HCT116 (cell line): ENCODE measurements around the gene CASK. TPM values are rescaled to one million over a fixed set of nuclear protein-coding genes. Genes with fewer than 3 reads are reported as not detected.

Experiments used
- ATAC-seq: fragments of 200-7000 bp; cut with Tn5 transposase; 2 replicates; pipeline ENCODE4 v1.9.1; 2020; ENCODE audit warnings: mild to moderate bottlenecking, moderate library complexity
- BruUV-seq: library from RNA; stranded (reverse); fragments of 400-500 nt; replicated peaks from 2 replicates; lab custom pipeline; 2021; lab: Mats Ljungman, UMichigan
- CTCF ChIA-PET: fragments of 300-600 bp; sonication (Branson Sonifier 250); formaldehyde crosslinking; loops from one replicate; lab custom pipeline; 2021; ENCODE audit warnings: antibody characterized with exemption; lab: Charles Lee
- POLR2A ChIA-PET: fragments of 300-600, 350-600 bp; sonication (Branson Sonifier 250); formaldehyde crosslinking; loops from one replicate; lab custom pipeline; 2021; ENCODE audit warnings: antibody characterized with exemption; lab: Charles Lee
- RAD21 ChIA-PET, 2 experiments: fragments of 300-600 bp; sonication (Branson Sonifier 250); formaldehyde crosslinking; loops; one replicate each; lab custom pipeline; 2023; ENCODE audit warnings: low total read pairs in 2 of 2; ENCODE audit not compliant: uncharacterized antibody in 2 of 2, unreplicated experiment in 2 of 2, low non-redundant PET in 1 of 2; lab: Charles Lee
- DNase-seq: peaks from one replicate; pipeline ENCODE4 v3.0.0-alpha.2; 2010; ENCODE audit warnings: low read depth, low spot score
- H2AFZ ChIP-seq: fragments of 200-600 bp; shearing (Covaris generic), sonication (generic); 2 replicates; pipeline ENCODE4 v1.6.1; 2017; ENCODE audit warnings: low read depth, mixed run types, mixed read lengths, antibody characterized with exemption, low read length; ENCODE audit not compliant: poor library complexity, severe bottlenecking
- H3K27ac ChIP-seq: 2 replicates; pipeline ENCODE4 v1.5.1; 2012; ENCODE audit warnings: low read depth, low read length
- H3K27me3 ChIP-seq: fragments of 200-600 bp; sonication (generic); 2 replicates; pipeline ENCODE4 v1.6.1; 2016; ENCODE audit warnings: mixed run types, low read length, mixed read lengths; ENCODE audit not compliant: insufficient read depth
- H3K36me3 ChIP-seq, 2 experiments: fragments of 200-500 bp in 1 of 2; fragments of 200-600 bp in 1 of 2; sonication (Bioruptor generic) in 1 of 2; sonication (generic) in 1 of 2; 2 replicates each; pipeline versions ENCODE4 v1.5.1 to v1.6.1; 2014 to 2016; ENCODE audit warnings: low read length in 2 of 2, inconsistent platforms in 1 of 2, mixed read lengths in 1 of 2, mixed run types in 1 of 2; ENCODE audit not compliant: insufficient read depth in 2 of 2, control insufficient read depth in 1 of 2
- H3K4me1 ChIP-seq, 2 experiments: fragments of 200-600 bp in 1 of 2; sonication (generic) in 1 of 2; 2 replicates each; pipeline versions ENCODE4 v1.5.1 to v1.6.1; 2012 to 2017; ENCODE audit warnings: low read length in 2 of 2, inconsistent platforms in 1 of 2, mild to moderate bottlenecking in 1 of 2, mixed read lengths in 1 of 2, mixed run types in 1 of 2, moderate library complexity in 1 of 2; ENCODE audit not compliant: insufficient read depth in 2 of 2, control insufficient read depth in 1 of 2
- H3K4me2 ChIP-seq: fragments of 200-600 bp; sonication (generic); 2 replicates; pipeline ENCODE4 v1.6.1; 2017; ENCODE audit warnings: mixed run types, low read length, mixed read lengths
- H3K4me3 ChIP-seq, 2 experiments: fragments of 200-600 bp in 1 of 2; sonication (generic) in 1 of 2; replicated peaks in 1 of 2; 2 replicates each; pipeline ENCODE4 v1.5.1; 2011 to 2016; ENCODE audit warnings: low read length in 2 of 2, control low read depth in 1 of 2, low read depth in 1 of 2, mild to moderate bottlenecking in 1 of 2, mixed read lengths in 1 of 2, mixed run types in 1 of 2
- H3K79me2 ChIP-seq: fragments of 200-600 bp; sonication (generic); 2 replicates; pipeline ENCODE4 v1.6.1; 2017; ENCODE audit warnings: mild to moderate bottlenecking, mixed run types, low read length, moderate library complexity, mixed read lengths; ENCODE audit not compliant: insufficient read depth
- H3K9ac ChIP-seq: fragments of 200-600 bp; sonication (generic); 2 replicates; pipeline ENCODE4 v1.6.1; 2016; ENCODE audit warnings: low read length, mixed read lengths
- H3K9me2 ChIP-seq: fragments of 200-600 bp; sonication (generic), shearing (Covaris generic); 2 replicates; pipeline ENCODE4 v1.6.1; 2017; ENCODE audit warnings: mixed run types, mild to moderate bottlenecking, moderate library complexity; ENCODE audit not compliant: insufficient read depth
- H3K9me3 ChIP-seq, 2 experiments: fragments of 200-500 bp in 1 of 2; fragments of 200-600 bp in 1 of 2; sonication (Bioruptor generic) in 1 of 2; sonication (generic) in 1 of 2; 2 replicates each; pipeline ENCODE4 v1.6.1; 2014 to 2017; ENCODE audit warnings: low read length in 2 of 2, mixed read lengths in 2 of 2, inconsistent platforms in 1 of 2, low read depth in 1 of 2, mild to moderate bottlenecking in 1 of 2, mixed run types in 1 of 2, moderate library complexity in 1 of 2; ENCODE audit not compliant: control insufficient read depth in 1 of 2, insufficient read depth in 1 of 2
- H4K20me1 ChIP-seq: fragments of 200-600 bp; sonication (generic), shearing (Covaris generic); 2 replicates; pipeline ENCODE4 v1.6.1; 2017; ENCODE audit warnings: mixed run types, mild to moderate bottlenecking, moderate library complexity; ENCODE audit not compliant: insufficient read depth
- EGR1 ChIP-seq: IDR thresholded peaks from 2 replicates; pipeline ENCODE4 v1.6.1; 2012; ENCODE audit warnings: low read depth
- ELF1 ChIP-seq: IDR thresholded peaks from 2 replicates; pipeline ENCODE4 v1.6.1; 2012; ENCODE audit warnings: low read depth, borderline replicate concordance
- EZH2 ChIP-seq: fragments of 200-600 bp; sonication (generic); IDR thresholded peaks from 2 replicates; pipeline ENCODE4 v1.6.1; 2017; ENCODE audit warnings: antibody characterized with exemption, mixed run types
- FOSL1 ChIP-seq: IDR thresholded peaks from 2 replicates; pipeline ENCODE4 v1.6.1; 2012; ENCODE audit warnings: low read depth
- JUND ChIP-seq: IDR thresholded peaks from 2 replicates; pipeline ENCODE4 v1.6.1; 2012
- POLR2AphosphoS5 ChIP-seq: IDR thresholded peaks from 2 replicates; pipeline ENCODE4 v1.6.1; 2011; ENCODE audit warnings: mild to moderate bottlenecking, low read depth, low read length, moderate library complexity
- SIN3A ChIP-seq: IDR thresholded peaks from 2 replicates; pipeline ENCODE4 v1.6.1; 2012; ENCODE audit warnings: low read depth
- YY1 ChIP-seq: IDR thresholded peaks from 2 replicates; pipeline ENCODE4 v1.6.1; 2011; ENCODE audit warnings: low read length, low read depth, moderate library complexity, mild to moderate bottlenecking; ENCODE audit not compliant: insufficient replicate concordance; ENCODE audit errors: extremely low read depth
- ZFX ChIP-seq: fragments of 450-650 bp; IDR thresholded peaks from 2 replicates; pipeline ENCODE4 v1.6.1; 2017
- ZNF274 ChIP-seq: fragments of 200-500 bp; sonication (Bioruptor generic); IDR thresholded peaks from 2 replicates; pipeline ENCODE4 v1.6.1; 2014; ENCODE audit warnings: mild to moderate bottlenecking, low read depth, low read length, inconsistent platforms
- intact Hi-C: fragments of 100-400 bp; cut with micrococcal nuclease; formaldehyde crosslinking; loops from 2 replicates; pipeline ENCODE4 v1.10.0; 2022
- total RNA-seq: library from RNA; stranded (reverse); gene quantifications from one replicate; pipeline ENCODE4 v1.2.1, GENCODE V29; 2021; ENCODE audit not compliant: unreplicated experiment
- TF ChIP-seq, protein P1 (sequence below): IDR thresholded peaks from 2 replicates; pipeline ENCODE4 v1.6.1; 2012
- TF ChIP-seq, protein P2 (sequence below): IDR thresholded peaks from 2 replicates; pipeline ENCODE4 v1.6.1; 2012; ENCODE audit warnings: low read depth

CASK gene
- total RNA-seq, 1 experiment from 2014 or later: 39.0 TPM

DNA sequence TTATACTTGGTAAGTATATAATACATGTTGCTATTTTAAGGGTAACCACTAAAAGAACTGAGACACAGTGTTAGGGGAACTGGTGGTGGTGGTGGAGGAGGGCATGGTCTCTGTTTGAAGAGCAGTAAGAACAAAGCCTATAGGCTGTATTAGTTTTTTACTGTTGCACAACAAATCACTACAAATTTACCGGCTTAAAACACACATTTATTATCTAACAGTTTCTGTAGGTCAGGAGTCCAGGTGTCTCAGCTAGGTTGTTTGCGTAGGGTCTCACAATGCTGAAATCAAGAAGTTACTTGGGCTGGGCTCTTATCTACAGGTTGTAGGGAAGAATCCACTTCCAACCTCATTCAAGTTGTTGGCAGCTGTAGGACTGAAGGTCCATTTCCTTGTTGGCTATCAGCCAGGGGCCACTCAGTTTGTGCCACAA is 52.6 kb downstream of the CASK start (continued):
- TF ChIP-seq ZNF274 (no peak), FOSL1 (no peak), POLR2AphosphoS5 (no peak), YY1 (no peak)

DNA sequence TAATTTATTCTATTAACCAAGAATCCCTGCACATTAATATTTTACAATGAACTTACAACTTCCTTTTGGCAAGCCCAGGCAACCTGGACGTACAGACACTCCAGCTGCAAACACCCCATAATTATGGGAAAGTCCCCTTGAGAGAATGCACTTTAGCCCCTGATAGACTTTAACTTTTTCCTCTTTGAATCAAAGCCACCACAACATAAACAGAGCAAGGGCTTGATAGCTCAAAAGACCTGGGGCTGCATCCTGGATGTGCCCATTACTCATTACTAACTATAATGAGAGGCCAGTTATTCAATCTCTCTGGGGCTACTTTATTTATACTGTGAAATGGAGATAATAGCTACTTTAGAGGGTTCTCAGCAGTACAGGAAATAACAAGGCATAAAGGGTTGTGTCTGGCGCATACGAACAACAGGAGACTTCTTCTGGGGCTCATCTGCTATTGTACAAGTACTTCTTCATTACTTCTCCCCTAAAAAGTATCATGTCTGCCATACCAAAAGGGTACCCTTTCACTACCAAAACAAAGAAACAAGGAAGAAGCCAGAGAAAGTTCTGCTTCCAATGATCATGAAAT is 54.9 kb downstream of the CASK start:
- POLR2A ChIA-PET: no interaction called here
- TF ChIP-seq EGR1 (no peak), ELF1 (no peak), EZH2 (no peak), SIN3A (no peak), JUND (no peak), ZFX (no peak), POLR2AphosphoS5 (no peak)
- TF ChIP-seq, protein P1, sequence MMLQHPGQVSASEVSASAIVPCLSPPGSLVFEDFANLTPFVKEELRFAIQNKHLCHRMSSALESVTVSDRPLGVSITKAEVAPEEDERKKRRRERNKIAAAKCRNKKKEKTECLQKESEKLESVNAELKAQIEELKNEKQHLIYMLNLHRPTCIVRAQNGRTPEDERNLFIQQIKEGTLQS: no peak
- TF ChIP-seq, protein P2, sequence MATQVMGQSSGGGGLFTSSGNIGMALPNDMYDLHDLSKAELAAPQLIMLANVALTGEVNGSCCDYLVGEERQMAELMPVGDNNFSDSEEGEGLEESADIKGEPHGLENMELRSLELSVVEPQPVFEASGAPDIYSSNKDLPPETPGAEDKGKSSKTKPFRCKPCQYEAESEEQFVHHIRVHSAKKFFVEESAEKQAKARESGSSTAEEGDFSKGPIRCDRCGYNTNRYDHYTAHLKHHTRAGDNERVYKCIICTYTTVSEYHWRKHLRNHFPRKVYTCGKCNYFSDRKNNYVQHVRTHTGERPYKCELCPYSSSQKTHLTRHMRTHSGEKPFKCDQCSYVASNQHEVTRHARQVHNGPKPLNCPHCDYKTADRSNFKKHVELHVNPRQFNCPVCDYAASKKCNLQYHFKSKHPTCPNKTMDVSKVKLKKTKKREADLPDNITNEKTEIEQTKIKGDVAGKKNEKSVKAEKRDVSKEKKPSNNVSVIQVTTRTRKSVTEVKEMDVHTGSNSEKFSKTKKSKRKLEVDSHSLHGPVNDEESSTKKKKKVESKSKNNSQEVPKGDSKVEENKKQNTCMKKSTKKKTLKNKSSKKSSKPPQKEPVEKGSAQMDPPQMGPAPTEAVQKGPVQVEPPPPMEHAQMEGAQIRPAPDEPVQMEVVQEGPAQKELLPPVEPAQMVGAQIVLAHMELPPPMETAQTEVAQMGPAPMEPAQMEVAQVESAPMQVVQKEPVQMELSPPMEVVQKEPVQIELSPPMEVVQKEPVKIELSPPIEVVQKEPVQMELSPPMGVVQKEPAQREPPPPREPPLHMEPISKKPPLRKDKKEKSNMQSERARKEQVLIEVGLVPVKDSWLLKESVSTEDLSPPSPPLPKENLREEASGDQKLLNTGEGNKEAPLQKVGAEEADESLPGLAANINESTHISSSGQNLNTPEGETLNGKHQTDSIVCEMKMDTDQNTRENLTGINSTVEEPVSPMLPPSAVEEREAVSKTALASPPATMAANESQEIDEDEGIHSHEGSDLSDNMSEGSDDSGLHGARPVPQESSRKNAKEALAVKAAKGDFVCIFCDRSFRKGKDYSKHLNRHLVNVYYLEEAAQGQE: no peak
- CTCF ChIA-PET: no interaction called here
- Histone ChIP-seq H4K20me1 (no peaks in the 10 kb centered on the region), H3K9me2 (no peaks in the 10 kb centered on the region), H3K36me3 (no peaks in the 10 kb centered on the region), H3K9ac (no peak overlapping the region), H3K79me2 (peaks cover 11% of the 10 kb centered on the region; the same call in 1 of the 2 replicates), H3K27ac (no peak overlapping the region), H3K9me3 (no peaks in the 10 kb centered on the region), H3K4me1 (no peaks in the 10 kb centered on the region), H3K4me2 (no peak overlapping the region), H2AFZ (no peak overlapping the region), H3K4me3 (no peak overlapping the region), H3K27me3 (no peaks in the 10 kb centered on the region)
- ATAC-seq (no peak), DNase-seq (no peak)
- no TSS peak for BruUV-seq
- RAD21 ChIA-PET: no interaction called here
- intact Hi-C loops: no loop called here
